K562 (cell line): ENCODE results near the gene CD109. TPM values are rescaled to one million over a fixed set of nuclear protein-coding genes. Genes with fewer than 3 reads are reported as not detected.

Experiments used
- CEBPB ChIP-seq: fragments of 450-650 bp; IDR thresholded peaks from 2 replicates; pipeline ENCODE4 v1.6.1; 2016; ENCODE audit warnings: missing genetic modification characterization, missing compliant biosample characterization
- FOXP1 ChIP-seq: sonication (generic); formaldehyde crosslinking; IDR thresholded peaks from 2 replicates; pipeline ENCODE4 v1.8.0; 2022; ENCODE audit warnings: mild to moderate bottlenecking, missing genetic modification reagents
- GABPA ChIP-seq: fragments of 200-800 bp; sonication (Bioruptor generic); conservative IDR thresholded peaks from 2 replicates; pipeline ENCODE4 v1.6.1; 2016; ENCODE audit warnings: low read depth, missing genetic modification characterization, missing compliant biosample characterization
- GATAD2B ChIP-seq: fragments of 450-650 bp; IDR thresholded peaks from 2 replicates; pipeline ENCODE4 v1.6.1; 2017; ENCODE audit warnings: mild to moderate bottlenecking, borderline replicate concordance
- NR2C1 ChIP-seq, 2 experiments: fragments of 450-650 bp; IDR thresholded peaks; 2 replicates each; pipeline ENCODE4 v1.6.1; 2017; ENCODE audit warnings: mild to moderate bottlenecking in 2 of 2, antibody characterized with exemption in 1 of 2, inconsistent platforms in 1 of 2, missing compliant biosample characterization in 1 of 2, missing genetic modification characterization in 1 of 2
- OTX1 ChIP-seq: fragments of 450-650 bp; formaldehyde crosslinking; IDR thresholded peaks from 2 replicates; pipeline ENCODE4 v1.4.0; 2022; ENCODE audit warnings: mild to moderate bottlenecking
- RFX5 ChIP-seq: IDR thresholded peaks from 2 replicates; pipeline ENCODE4 v1.6.1; 2011; ENCODE audit warnings: low read depth, mild to moderate bottlenecking, improper control_type of control experiment, low read length
- SIRT6 ChIP-seq: IDR thresholded peaks from one replicate; pipeline ENCODE4 v1.6.1; 2012; ENCODE audit warnings: low read depth, mild to moderate bottlenecking, control low read depth, inconsistent platforms, low read length, moderate library complexity
- SNAPC5 ChIP-seq: fragments of 250-450 bp; sonication (Bioruptor Pico); IDR thresholded peaks from 2 replicates; pipeline ENCODE4 v1.8.0; 2021; ENCODE audit warnings: moderate library complexity, mild to moderate bottlenecking, inconsistent platforms
- SREBF1 ChIP-seq: fragments of 150-350 bp; IDR thresholded peaks from 2 replicates; pipeline ENCODE4 v1.6.1; 2014; ENCODE audit warnings: antibody characterized with exemption, low read depth, low read length, borderline replicate concordance
- TOE1 ChIP-seq, 2 experiments: fragments of 450-650 bp in 1 of 2; sonication (generic) in 1 of 2; formaldehyde crosslinking in 1 of 2; IDR thresholded peaks; 2 replicates each; pipeline versions ENCODE4 v1.7.1 to v1.8.0; 2016 to 2022; ENCODE audit warnings: borderline replicate concordance in 2 of 2, mild to moderate bottlenecking in 2 of 2, antibody characterized with exemption in 1 of 2, inconsistent platforms in 1 of 2, low read depth in 1 of 2, missing genetic modification reagents in 1 of 2, moderate library complexity in 1 of 2
- XRCC5 ChIP-seq: fragments of 200-400 bp; formaldehyde crosslinking; IDR thresholded peaks from 2 replicates; pipeline ENCODE4 v1.6.1; 2017; ENCODE audit warnings: low read depth, mild to moderate bottlenecking, low read length
- ZFX ChIP-seq: sonication (generic); formaldehyde crosslinking; IDR thresholded peaks from 2 replicates; pipeline ENCODE4 v1.8.0; 2022; ENCODE audit warnings: mild to moderate bottlenecking, missing genetic modification reagents, moderate library complexity
- ZNF165 ChIP-seq: fragments of 250-450 bp; sonication (Bioruptor Pico); IDR thresholded peaks from 2 replicates; pipeline ENCODE4 v1.4.0; 2020; ENCODE audit warnings: borderline replicate concordance
- ZNF431 ChIP-seq: sonication (generic); formaldehyde crosslinking; IDR thresholded peaks from 2 replicates; pipeline ENCODE4 v1.8.0; 2022; ENCODE audit warnings: mild to moderate bottlenecking, missing genetic modification reagents
- ZNF449 ChIP-seq: fragments of 250-450 bp; sonication (Bioruptor Pico); IDR thresholded peaks from 2 replicates; pipeline ENCODE4 v1.8.0; 2022; ENCODE audit warnings: moderate library complexity, mild to moderate bottlenecking, inconsistent platforms
- polyA plus RNA-seq, 8 experiments: library from polyadenylated mRNA; depleted of rRNA in 4 of 8; stranded (reverse) in 5 of 8; unstranded in 3 of 8; fragments of >200 nt; fragmentation: Nextera tagmentation in 2 of 8; fragmentation: Illumina TruSeq in 1 of 8; extraction: Ambion mirVana in 2 of 8; extraction: Trizol in 1 of 8; gene quantifications; 2 replicates each; pipeline versions ENCODE4 v1.2.1 to v1.2.3, GENCODE V29; 2011 to 2014; ENCODE audit warnings: inconsistent platforms in 1 of 8, missing spikeins in 1 of 8
- total RNA-seq, 7 experiments: library from RNA; depleted of rRNA in 6 of 7; stranded (reverse); fragments of >200 nt in 6 of 7; fragmentation: Illumina TruSeq in 2 of 7; extraction: Trizol in 2 of 7; gene quantifications; 2 replicates each; pipeline versions ENCODE4 v1.2.1 to v1.2.3, GENCODE V29; 2011 to 2021; ENCODE audit warnings: low replicate concordance in 1 of 7
- TF ChIP-seq, protein P1 (sequence below): fragments of 200-800 bp; sonication (Bioruptor generic); IDR thresholded peaks from 2 replicates; pipeline ENCODE4 v1.6.1; 2017; ENCODE audit warnings: missing genetic modification characterization, missing compliant biosample characterization
- TF ChIP-seq, protein P2 (sequence below): sonication (generic); formaldehyde crosslinking; IDR thresholded peaks from 2 replicates; pipeline ENCODE4 v1.8.0; 2022; ENCODE audit warnings: mild to moderate bottlenecking, low read depth, missing genetic modification reagents
- TF ChIP-seq, protein P3 (sequence below): sonication (generic); formaldehyde crosslinking; IDR thresholded peaks from 2 replicates; pipeline ENCODE4 v1.8.1; 2023; ENCODE audit warnings: mild to moderate bottlenecking, missing genetic modification reagents

Gene CD109
- total and polyA plus RNA-seq, 9 of the 15 experiments (the other 6 are each of a cell fraction or from before 2014, with no cell fraction given): under 0.01 to 0.22 (median 0.11) TPM

GRCh38 chr6:73653571-73654424 is 42.2 kb upstream of the CD109 start, which contains the start of gene SLC17A5 (continued):
- 0 out of 2 replicates have a peak, but pooled peaks have one; percentile 27 for TF ChIP-seq ZNF449 (CRISPR knock-in tag)
- TF ChIP-seq NR2C1 (IDR thresholded peaks at IDR 0.05): no peak
- TF ChIP-seq NR2C1 (tag; IDR thresholded peaks at IDR 0.05): no peak
- TF ChIP-seq FOXP1 (CRISPR knock-in tag): peak; percentile 28; the same call in 1 of the 2 replicates
- TF ChIP-seq, protein P1, sequence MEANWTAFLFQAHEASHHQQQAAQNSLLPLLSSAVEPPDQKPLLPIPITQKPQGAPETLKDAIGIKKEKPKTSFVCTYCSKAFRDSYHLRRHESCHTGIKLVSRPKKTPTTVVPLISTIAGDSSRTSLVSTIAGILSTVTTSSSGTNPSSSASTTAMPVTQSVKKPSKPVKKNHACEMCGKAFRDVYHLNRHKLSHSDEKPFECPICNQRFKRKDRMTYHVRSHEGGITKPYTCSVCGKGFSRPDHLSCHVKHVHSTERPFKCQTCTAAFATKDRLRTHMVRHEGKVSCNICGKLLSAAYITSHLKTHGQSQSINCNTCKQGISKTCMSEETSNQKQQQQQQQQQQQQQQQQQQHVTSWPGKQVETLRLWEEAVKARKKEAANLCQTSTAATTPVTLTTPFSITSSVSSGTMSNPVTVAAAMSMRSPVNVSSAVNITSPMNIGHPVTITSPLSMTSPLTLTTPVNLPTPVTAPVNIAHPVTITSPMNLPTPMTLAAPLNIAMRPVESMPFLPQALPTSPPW (CRISPR knock-in tag): peak; percentile 80
- TF ChIP-seq, protein P2, sequence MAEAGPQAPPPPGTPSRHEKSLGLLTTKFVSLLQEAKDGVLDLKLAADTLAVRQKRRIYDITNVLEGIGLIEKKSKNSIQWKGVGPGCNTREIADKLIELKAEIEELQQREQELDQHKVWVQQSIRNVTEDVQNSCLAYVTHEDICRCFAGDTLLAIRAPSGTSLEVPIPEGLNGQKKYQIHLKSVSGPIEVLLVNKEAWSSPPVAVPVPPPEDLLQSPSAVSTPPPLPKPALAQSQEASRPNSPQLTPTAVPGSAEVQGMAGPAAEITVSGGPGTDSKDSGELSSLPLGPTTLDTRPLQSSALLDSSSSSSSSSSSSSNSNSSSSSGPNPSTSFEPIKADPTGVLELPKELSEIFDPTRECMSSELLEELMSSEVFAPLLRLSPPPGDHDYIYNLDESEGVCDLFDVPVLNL (CRISPR knock-in tag): no peak
- 0 out of 2 replicates have a peak, but pooled peaks have one; percentile 23 for TF ChIP-seq GABPA (tag)
- no peak for TF ChIP-seq SNAPC5
- no peak for TF ChIP-seq TOE1 (IDR thresholded peaks at IDR 0.05; ENCODE audit: borderline replicate concordance)
- no peak for TF ChIP-seq TOE1 (CRISPR knock-in tag; IDR thresholded peaks at IDR 0.05; ENCODE audit: borderline replicate concordance, low read depth)
- peak; percentile 91 for TF ChIP-seq XRCC5
- TF ChIP-seq ZNF431 (CRISPR knock-in tag): no peak; the same call in 1 of the 2 replicates
- TF ChIP-seq, protein P3, sequence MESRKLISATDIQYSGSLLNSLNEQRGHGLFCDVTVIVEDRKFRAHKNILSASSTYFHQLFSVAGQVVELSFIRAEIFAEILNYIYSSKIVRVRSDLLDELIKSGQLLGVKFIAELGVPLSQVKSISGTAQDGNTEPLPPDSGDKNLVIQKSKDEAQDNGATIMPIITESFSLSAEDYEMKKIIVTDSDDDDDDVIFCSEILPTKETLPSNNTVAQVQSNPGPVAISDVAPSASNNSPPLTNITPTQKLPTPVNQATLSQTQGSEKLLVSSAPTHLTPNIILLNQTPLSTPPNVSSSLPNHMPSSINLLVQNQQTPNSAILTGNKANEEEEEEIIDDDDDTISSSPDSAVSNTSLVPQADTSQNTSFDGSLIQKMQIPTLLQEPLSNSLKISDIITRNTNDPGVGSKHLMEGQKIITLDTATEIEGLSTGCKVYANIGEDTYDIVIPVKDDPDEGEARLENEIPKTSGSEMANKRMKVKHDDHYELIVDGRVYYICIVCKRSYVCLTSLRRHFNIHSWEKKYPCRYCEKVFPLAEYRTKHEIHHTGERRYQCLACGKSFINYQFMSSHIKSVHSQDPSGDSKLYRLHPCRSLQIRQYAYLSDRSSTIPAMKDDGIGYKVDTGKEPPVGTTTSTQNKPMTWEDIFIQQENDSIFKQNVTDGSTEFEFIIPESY (CRISPR knock-in tag): peak; percentile 32; the same call in 1 of the 2 replicates
- peak; percentile 96; the same call in 1 of the 2 replicates for TF ChIP-seq CEBPB (tag)
- TF ChIP-seq ZFX: peak; percentile 72
- TF ChIP-seq GATAD2B: no peak
- no peak for TF ChIP-seq RFX5
- TF ChIP-seq ZNF165 (CRISPR knock-in tag): peak; percentile 16; the same call in 1 of the 2 replicates
- TF ChIP-seq SREBF1: no peak
- 0 out of 2 replicates have a peak, but pooled peaks have one; percentile 21 for TF ChIP-seq OTX1 (CRISPR knock-in tag)
- no peak for TF ChIP-seq SIRT6
